GM08714 (cell line): ENCODE results near the gene TAAR5.

ENCODE experiments used
- H3K4me3 ChIP-seq: fragments of 200-500 bp; sonication (Bioruptor generic); 2 replicates; pipeline ENCODE4 v1.5.1; 2014; ENCODE audit warnings: mild to moderate bottlenecking, low read length, inconsistent platforms
- ZNF274 ChIP-seq: IDR thresholded peaks from 2 replicates; pipeline ENCODE4 v1.6.1; 2012; ENCODE audit warnings: mild to moderate bottlenecking, low read depth, low read length

Gene TAAR5

GRCh38 chr6:132548746-132549463, 40.6 kb downstream of the TAAR5 start:
- H3K4me3 ChIP-seq = no peak overlapping the region

GRCh38 chr6:132544826-132545225, 44.7 kb downstream of the TAAR5 start:
- TF ChIP-seq ZNF274 = no peak
- no peak overlapping the region for H3K4me3 ChIP-seq

More at GRCh38 chr6:132548746-132549463, 40.6 kb downstream of the TAAR5 start:
- no peak for TF ChIP-seq ZNF274
